H9 (cell line): ENCODE data around the gene DPEP3. TPM values are rescaled to one million over a fixed set of nuclear protein-coding genes. Genes with fewer than 3 reads are reported as not detected.
"Not testable (repeated sequence)": the region's sequence is repeated elsewhere in the genome, so short reads cannot be mapped to it uniquely, and the experiment has no call there.

Source experiments
- DNase-seq: peaks from one replicate; pipeline ENCODE4 v3.0.0-alpha.2; 2017
- H2AFZ ChIP-seq: one replicate; pipeline ENCODE4 v1.6.1; 2013; ENCODE audit warnings: mild to moderate bottlenecking, low read length, control low read depth, moderate library complexity
- H2AK5ac ChIP-seq: 2 replicates; pipeline ENCODE4 v1.6.1; 2013; ENCODE audit warnings: low read length, control low read depth, mixed read lengths; ENCODE audit not compliant: insufficient read length
- H2BK120ac ChIP-seq: one replicate; pipeline ENCODE4 v1.6.1; 2013; ENCODE audit warnings: low read depth, mild to moderate bottlenecking, low read length, control low read depth, inconsistent platforms; ENCODE audit not compliant: poor library complexity, severe bottlenecking
- H2BK12ac ChIP-seq: 2 replicates; pipeline ENCODE4 v1.6.1; 2013; ENCODE audit warnings: low read length, control low read depth, mixed read lengths, low read depth; ENCODE audit not compliant: insufficient read length
- H2BK15ac ChIP-seq: 2 replicates; pipeline ENCODE4 v1.6.1; 2013; ENCODE audit warnings: low read depth, low read length, control low read depth
- H2BK20ac ChIP-seq: one replicate; pipeline ENCODE4 v1.6.1; 2013; ENCODE audit warnings: low read depth, mild to moderate bottlenecking, low read length, control low read depth, inconsistent platforms; ENCODE audit not compliant: poor library complexity, severe bottlenecking
- H2BK5ac ChIP-seq: 2 replicates; pipeline ENCODE4 v1.6.1; 2013; ENCODE audit warnings: low read length, control low read depth, mixed read lengths; ENCODE audit not compliant: insufficient read length
- H3K14ac ChIP-seq: 2 replicates; pipeline ENCODE4 v1.6.1; 2013; ENCODE audit warnings: low read length, control low read depth; ENCODE audit not compliant: insufficient read depth
- H3K18ac ChIP-seq: 2 replicates; pipeline ENCODE4 v1.6.1; 2013; ENCODE audit warnings: low read depth, mild to moderate bottlenecking, mixed read lengths, low read length, control low read depth; ENCODE audit not compliant: insufficient read length
- H3K23ac ChIP-seq: 2 replicates; pipeline ENCODE4 v1.6.1; 2013; ENCODE audit warnings: low read length, control low read depth, mixed read lengths, low read depth; ENCODE audit not compliant: insufficient read length
- H3K23me2 ChIP-seq: 2 replicates; pipeline ENCODE4 v1.6.1; 2013; ENCODE audit warnings: low read depth, mild to moderate bottlenecking, mixed read lengths, low read length, control low read depth; ENCODE audit not compliant: insufficient read length, poor library complexity, severe bottlenecking
- H3K27ac ChIP-seq: 2 replicates; pipeline ENCODE4 v1.5.1; 2013; ENCODE audit warnings: low read length, control low read depth, mixed read lengths, low read depth; ENCODE audit not compliant: insufficient read length
- H3K27me3 ChIP-seq: 2 replicates; pipeline ENCODE4 v1.6.1; 2013; ENCODE audit warnings: low read length, control low read depth, inconsistent platforms; ENCODE audit not compliant: insufficient read depth
- H3K4ac ChIP-seq: 2 replicates; pipeline ENCODE4 v1.6.1; 2013; ENCODE audit warnings: low read depth, mild to moderate bottlenecking, control low read depth, inconsistent platforms, low read length, moderate library complexity
- H3K4me1 ChIP-seq: 2 replicates; pipeline ENCODE4 v1.6.1; 2013; ENCODE audit warnings: low read length, control low read depth, inconsistent platforms; ENCODE audit not compliant: insufficient read depth
- H3K4me2 ChIP-seq: 2 replicates; pipeline ENCODE4 v1.6.1; 2013; ENCODE audit warnings: low read length, control low read depth, mixed read lengths; ENCODE audit not compliant: insufficient read length, insufficient read depth
- H3K56ac ChIP-seq: 2 replicates; pipeline ENCODE4 v1.6.1; 2013; ENCODE audit warnings: low read depth, mild to moderate bottlenecking, mixed read lengths, low read length, control low read depth; ENCODE audit not compliant: insufficient read length
- H3K79me1 ChIP-seq: 2 replicates; pipeline ENCODE4 v1.6.1; 2013; ENCODE audit warnings: low read depth, mild to moderate bottlenecking, moderate library complexity, low read length, control low read depth, inconsistent platforms; ENCODE audit not compliant: insufficient read depth, poor library complexity, severe bottlenecking
- H3K79me2 ChIP-seq: 2 replicates; pipeline ENCODE4 v1.6.1; 2013; ENCODE audit warnings: low read length, control low read depth, inconsistent platforms; ENCODE audit not compliant: insufficient read depth
- H3K9ac ChIP-seq: 2 replicates; pipeline ENCODE4 v1.6.1; 2013; ENCODE audit warnings: low read length, control low read depth, mixed read lengths; ENCODE audit not compliant: insufficient read length; ENCODE audit errors: extremely low read depth
- H3K9me3 ChIP-seq: one replicate; pipeline ENCODE4 v1.6.1; 2013; ENCODE audit warnings: low read depth, low read length, inconsistent platforms; ENCODE audit not compliant: control insufficient read depth
- H3T11ph ChIP-seq: one replicate; pipeline ENCODE4 v1.6.1; 2013; ENCODE audit warnings: mild to moderate bottlenecking, low read length, control low read depth, inconsistent platforms
- H4K20me1 ChIP-seq: one replicate; pipeline ENCODE4 v1.6.1; 2013; ENCODE audit not compliant: control insufficient read depth, insufficient read length, insufficient read depth
- H4K5ac ChIP-seq: 2 replicates; pipeline ENCODE4 v1.6.1; 2013; ENCODE audit warnings: low read depth, mild to moderate bottlenecking, mixed read lengths, low read length, control low read depth; ENCODE audit not compliant: insufficient read length
- H4K8ac ChIP-seq: replicated peaks from 2 replicates; pipeline ENCODE4 v1.6.1; 2013; ENCODE audit warnings: low read length, control low read depth, mixed read lengths, low read depth; ENCODE audit not compliant: insufficient read length
- H4K91ac ChIP-seq: 2 replicates; pipeline ENCODE4 v1.6.1; 2013; ENCODE audit warnings: low read depth, mild to moderate bottlenecking, moderate library complexity, mixed read lengths, low read length, control low read depth; ENCODE audit not compliant: insufficient read length
- H3K27ac Mint-ChIP-seq, 3 experiments: 2 replicates in 2 of 3; 3 replicates in 1 of 3; pipeline ENCODE4 v1.8.0; 2020 to 2021; ENCODE audit warnings: mixed read lengths in 3 of 3, mild to moderate bottlenecking in 1 of 3, moderate library complexity in 1 of 3
- H3K27me3 Mint-ChIP-seq: 2 replicates; pipeline ENCODE4 v1.8.0; 2021; ENCODE audit warnings: low read depth, mild to moderate bottlenecking, moderate library complexity, mixed read lengths
- H3K36me3 Mint-ChIP-seq, 3 experiments: 2 replicates in 2 of 3; 3 replicates in 1 of 3; pipeline ENCODE4 v1.8.0; 2020 to 2021; ENCODE audit warnings: low read depth in 3 of 3, mixed read lengths in 3 of 3; ENCODE audit not compliant: insufficient read depth in 1 of 3
- H3K4me1 Mint-ChIP-seq, 2 experiments: 2 replicates each; pipeline ENCODE4 v1.8.0; 2020; ENCODE audit warnings: mixed read lengths in 2 of 2
- H3K4me3 Mint-ChIP-seq, 2 experiments: 2 replicates in 1 of 2; 3 replicates in 1 of 2; pipeline ENCODE4 v1.8.0; 2020 to 2021; ENCODE audit warnings: mild to moderate bottlenecking in 2 of 2, mixed read lengths in 2 of 2, moderate library complexity in 1 of 2
- H3K9me3 Mint-ChIP-seq, 2 experiments: 2 replicates in 1 of 2; 3 replicates in 1 of 2; pipeline ENCODE4 v1.8.0; 2020; ENCODE audit warnings: mild to moderate bottlenecking in 2 of 2, mixed read lengths in 2 of 2, moderate library complexity in 1 of 2
- WGBS: extraction: QIAGEN DNeasy Blood & Tissue Kit; methylation state at CpG from one replicate; pipeline ENCODE4 v1.1.7; 2013; ENCODE audit warnings: missing lambda C conversion rate, low lambda C conversion rate, mixed read lengths; ENCODE audit not compliant: insufficient read length; ENCODE audit errors: extremely low coverage; 5-methylcytosine and 5-hydroxymethylcytosine counted together
- total RNA-seq: library from RNA; stranded (reverse); gene quantifications from 2 replicates; pipeline ENCODE4 v1.2.1, GENCODE V29; 2021

The DPEP3 gene
- total RNA-seq, 1 experiment from 2014 or later = 0.68 TPM

- not testable (repeated sequence) for H2BK120ac ChIP-seq, H3K79me2 ChIP-seq, H3K27me3 Mint-ChIP-seq, H3K27me3 ChIP-seq, H3K18ac ChIP-seq, H2AFZ ChIP-seq, H3K27ac ChIP-seq, H3K14ac ChIP-seq, H3T11ph ChIP-seq, H3K36me3 Mint-ChIP-seq, H2BK20ac ChIP-seq, H2BK15ac ChIP-seq, H3K4me3 Mint-ChIP-seq, DNase-seq, H2BK5ac ChIP-seq, H3K27ac Mint-ChIP-seq, H3K4ac ChIP-seq, H3K23ac ChIP-seq, H3K9ac ChIP-seq, H3K9me3 Mint-ChIP-seq, H2BK12ac ChIP-seq, H3K4me1 Mint-ChIP-seq, H3K56ac ChIP-seq, H4K91ac ChIP-seq, H4K20me1 ChIP-seq, H4K5ac ChIP-seq, H3K4me1 ChIP-seq, H2AK5ac ChIP-seq, H4K8ac ChIP-seq, H3K4me2 ChIP-seq, H3K79me1 ChIP-seq, H3K23me2 ChIP-seq, H3K9me3 ChIP-seq
- WGBS = no CpG with 5 or more reads among the region's 36 CpGs
These were observed 18.0 kb upstream of the DPEP3 start for GRCh38 chr16:67998231-67998778.
